ENCODE results near the gene CD8B2.
"Not testable (repeated sequence)": the region's sequence is repeated elsewhere in the genome, so short reads cannot be mapped to it uniquely, and the experiment has no call there.

CD8B2 gene

DNA sequence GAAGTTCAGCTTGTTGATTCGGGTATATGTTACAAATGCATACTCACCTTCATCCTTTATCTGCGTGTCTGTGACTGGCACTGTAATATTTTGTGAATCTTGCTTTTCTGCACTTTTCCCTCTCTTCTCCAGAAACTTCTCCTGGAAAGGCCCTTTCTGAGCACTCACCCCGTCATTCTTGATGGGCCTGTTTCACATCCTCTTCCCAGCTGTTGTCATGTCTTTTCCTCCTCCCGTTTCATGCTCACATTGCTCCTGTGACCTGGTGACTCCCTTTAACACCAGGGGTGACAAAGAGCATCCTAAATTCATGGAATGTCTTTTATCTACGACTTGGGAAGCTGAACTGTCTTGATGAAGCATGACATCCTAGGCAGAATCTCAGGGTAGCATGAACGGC, 65.8 kb downstream of the CD8B2 start:
- no peak for DNase-seq (ENCODE audit: low spot score)

DNA sequence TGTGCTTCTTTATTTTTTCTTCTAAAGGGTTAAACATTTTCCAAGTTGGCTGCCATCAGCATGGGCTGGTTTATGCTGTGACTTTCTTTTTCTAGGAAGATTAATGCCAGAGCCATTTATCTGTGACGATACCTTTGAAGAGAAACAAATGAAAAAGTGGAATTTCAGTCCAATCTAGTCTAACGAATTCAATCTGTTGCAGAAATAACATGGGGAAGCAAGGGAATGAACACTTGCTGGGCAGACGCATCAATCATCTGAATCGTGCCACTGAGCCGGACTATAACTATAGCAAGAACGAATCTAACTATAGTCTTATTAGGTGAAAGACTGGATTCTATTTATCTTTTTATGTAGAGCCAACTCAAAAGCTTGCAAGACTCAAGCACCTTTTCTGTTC, 66.2 kb downstream of the CD8B2 start:
- no peak for DNase-seq (ENCODE audit: low spot score)

DNA sequence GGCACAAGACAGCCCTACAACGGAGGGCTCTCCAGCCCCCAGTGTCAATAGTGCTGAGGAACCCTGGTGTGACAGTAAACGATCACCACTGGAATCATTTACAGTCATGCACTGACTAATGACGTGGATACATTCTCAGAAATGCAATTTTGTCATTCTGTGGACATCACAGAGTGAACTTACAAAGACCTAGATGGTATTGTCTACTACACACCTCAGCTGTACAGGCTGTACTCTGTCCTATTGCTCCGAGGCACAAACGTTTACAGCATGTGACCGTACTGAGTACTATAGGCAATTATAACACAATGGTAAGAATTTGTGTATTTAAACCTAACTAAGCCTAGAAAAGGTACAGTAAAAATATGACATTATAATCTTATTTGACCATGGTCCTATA, 67.2 kb downstream of the CD8B2 start:
- DNase-seq (ENCODE audit: low spot score): no peak

DNA sequence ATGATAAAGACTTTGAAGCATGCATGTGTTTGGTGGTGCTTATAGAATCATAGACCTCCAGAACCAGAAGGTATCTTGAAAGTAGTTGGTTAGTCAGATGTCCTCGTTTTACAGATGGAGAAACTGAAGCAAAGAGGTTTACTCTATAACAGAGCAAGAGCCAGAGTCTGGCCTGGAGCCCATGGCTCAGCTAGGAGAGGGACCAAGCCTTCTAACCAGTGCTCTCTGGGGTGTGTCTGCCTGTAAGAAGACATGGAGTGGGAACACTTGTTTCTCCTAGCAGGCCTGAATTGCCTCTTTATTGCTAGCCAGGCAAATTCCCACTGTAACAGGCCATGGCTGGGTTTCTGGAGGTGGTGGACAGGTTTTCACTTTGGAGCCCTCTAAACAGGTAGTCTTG, 67.9 kb downstream of the CD8B2 start:
- DNase-seq (ENCODE audit: low spot score): no peak

DNA sequence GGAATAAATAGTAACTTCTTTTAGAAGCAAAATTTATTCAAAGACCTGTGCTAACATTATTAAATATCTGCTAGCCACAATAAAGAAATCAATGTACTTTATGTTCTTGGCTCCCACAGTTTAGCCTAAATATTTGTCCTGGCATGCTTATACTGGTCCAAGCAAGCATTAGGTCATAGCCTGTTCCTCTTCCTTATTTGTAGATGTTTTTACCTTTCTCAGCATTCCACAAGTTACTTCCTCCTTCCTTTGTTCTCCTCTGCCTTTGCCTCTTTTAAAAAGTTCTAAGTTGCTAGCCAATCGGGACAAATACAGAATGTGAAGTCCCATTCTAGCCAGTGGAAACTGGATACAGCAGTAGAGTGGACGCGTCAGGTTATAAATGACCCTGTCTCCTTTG, 72.6 kb downstream of the CD8B2 start:
- DNase-seq (ENCODE audit: low spot score): not testable (repeated sequence)

DNA sequence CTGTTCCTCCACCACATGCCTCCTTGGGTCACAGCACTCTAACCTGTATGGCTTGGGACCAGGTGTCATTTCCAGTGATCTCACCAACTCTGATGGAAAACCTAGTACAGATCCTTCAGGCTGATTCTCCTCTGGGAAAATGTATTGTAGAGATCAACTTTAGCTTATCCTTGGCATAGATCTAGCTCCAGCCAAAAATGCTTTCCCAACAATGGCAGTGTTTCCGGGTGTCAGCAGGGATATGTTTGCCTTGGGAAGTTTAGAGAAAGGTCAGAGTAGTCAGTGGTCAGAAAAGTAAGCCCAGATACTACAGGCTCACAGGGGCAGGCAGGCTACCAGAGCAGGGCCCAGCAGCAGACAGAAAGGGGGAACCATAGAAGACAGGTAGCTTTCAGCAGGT, 73.6 kb downstream of the CD8B2 start:
- no peak for DNase-seq (ENCODE audit: low spot score)

DNA sequence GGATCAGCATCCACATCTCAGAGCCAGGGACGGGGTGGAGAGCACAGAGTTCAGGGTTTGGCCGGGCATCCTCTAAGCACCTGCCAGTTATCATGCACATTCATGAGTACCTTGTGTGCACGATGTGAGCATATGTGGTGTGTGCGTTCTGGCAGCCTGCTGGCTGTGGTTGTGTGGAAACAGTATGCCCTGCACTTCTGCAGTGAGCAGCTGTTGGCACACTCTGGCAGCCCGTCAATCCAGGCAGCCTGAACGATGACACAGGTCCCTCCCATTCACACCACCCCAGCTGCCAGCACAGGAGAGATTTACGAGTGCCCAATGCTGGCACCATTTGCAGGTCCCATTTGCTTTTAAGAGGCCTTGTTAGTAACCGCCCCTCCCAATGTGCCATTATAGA, 74.2 kb downstream of the CD8B2 start:
- no peak for DNase-seq (ENCODE audit: low spot score)

DNA sequence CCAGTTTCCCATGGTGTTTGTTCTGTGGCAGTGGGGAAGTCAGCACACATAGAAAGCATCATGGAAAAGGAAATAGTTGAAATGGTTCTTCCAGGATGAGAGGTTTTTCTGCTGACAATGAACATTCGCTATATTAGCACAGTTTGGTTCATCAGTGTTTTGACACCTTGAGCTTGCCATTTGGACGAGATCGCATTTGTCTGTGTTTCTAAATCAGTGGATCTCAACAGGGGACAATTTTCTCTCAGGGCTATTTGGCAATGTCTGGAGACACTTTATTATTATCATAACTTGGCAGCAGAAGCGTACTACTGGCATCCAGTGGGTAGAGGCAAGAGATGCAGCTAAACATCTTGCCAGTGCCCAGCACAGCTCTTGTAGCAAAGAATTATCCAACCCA, 74.6 kb downstream of the CD8B2 start:
- DNase-seq (ENCODE audit: low spot score): no peak

DNA sequence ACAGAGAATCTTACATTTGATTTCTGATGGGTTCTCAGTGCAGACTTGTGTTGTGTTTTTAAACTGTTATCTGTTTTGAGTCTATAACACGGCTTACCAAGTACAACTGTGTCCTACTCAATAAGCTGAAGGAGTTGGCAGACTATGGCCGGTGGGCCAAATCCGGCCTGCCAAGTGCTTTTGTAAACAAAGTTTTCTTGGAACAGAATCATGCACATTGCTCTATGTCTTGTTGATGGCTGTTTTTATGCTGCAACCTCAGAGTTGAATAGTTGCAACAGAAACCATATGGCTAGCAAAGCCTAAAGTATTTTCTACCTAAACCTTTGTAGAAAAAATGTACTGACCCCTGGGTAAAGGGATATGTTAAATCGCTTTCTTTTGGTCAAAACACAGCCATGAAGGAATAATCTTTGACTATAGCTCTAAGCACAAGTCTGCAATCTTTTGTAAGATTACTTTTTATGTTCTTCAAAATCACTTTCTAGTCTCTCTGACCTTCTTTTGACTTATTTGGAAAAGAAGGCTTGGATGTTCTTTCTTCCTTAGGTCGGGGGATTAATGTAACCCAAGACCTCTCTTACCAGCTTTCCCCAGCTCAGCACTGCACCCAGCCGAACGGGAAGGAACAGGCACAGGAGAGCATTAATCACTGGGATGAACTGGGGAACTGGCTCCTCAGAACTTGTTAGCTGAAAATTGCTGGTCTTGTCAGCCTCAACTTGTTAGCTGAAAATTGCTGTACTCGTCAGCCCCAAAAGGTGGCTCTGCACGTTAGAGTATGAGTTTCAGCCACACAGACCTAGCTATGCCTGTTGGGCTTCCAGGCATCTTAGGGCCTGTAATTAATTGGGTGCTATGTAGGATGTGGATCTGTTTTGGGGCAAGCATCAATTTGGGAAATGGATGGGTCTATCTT, 75.4 kb downstream of the CD8B2 start:
- DNase-seq (ENCODE audit: low spot score): no peak

DNA sequence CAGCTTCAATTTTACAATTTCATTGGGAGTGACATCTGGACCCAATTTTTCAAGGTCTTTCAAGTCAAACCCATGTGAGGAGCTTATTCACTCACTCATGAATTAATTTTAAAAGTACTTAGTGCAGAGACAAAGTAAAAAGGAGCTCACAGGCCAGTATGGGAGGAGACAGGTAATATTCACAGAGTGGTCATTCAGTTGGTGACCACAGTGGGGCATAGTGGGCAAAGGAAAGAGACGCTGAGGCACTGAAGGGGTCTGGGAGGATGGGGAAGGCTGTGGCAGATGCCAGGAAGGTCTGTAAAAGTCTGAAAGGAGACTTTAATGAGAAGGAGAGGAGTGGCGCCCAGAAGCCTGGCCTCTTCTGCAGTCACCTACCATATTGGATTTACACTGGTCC, 76.0 kb downstream of the CD8B2 start:
- DNase-seq (ENCODE audit: low spot score): no peak

DNA sequence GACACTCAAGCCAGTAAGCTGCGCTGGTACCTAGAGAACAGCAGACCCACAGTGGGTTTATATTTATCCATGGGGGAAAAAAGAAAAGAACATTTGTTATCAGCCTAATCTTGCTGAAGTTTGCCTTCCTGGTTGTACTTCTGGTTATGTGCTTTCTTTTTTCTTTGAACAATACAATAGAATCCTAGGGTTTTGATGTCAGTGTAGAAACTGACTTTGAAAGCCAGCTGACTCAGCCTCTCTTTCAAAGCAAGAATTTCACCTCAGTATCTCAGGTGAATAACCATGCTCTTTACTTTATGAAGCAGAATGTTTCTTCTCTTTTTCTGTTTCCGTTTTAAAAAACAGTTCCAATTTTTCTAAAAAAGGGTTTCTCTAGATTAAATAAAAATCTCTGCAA, 78.4 kb downstream of the CD8B2 start:
- DNase-seq (ENCODE audit: low spot score): no peak

DNA sequence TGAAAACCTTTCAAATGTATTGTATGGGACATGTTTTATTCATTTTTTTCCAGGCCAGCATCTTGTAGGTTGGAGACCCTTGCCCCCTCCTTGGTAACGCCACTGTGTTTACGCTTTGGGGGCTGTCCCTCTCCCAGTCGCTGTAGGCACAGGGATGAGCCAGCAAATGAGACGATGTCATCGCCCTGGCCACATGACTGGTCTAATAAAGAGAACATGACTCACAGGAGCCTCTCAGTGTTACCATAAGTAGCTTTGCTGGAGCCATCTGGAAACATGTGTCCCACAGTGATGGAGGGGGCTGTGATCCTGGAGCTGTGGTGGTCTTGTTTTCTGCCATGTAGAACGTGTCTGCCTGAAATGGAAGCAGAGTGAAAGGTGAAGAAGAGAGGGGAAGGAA, 78.9 kb downstream of the CD8B2 start:
- DNase-seq (ENCODE audit: low spot score): no peak

DNA sequence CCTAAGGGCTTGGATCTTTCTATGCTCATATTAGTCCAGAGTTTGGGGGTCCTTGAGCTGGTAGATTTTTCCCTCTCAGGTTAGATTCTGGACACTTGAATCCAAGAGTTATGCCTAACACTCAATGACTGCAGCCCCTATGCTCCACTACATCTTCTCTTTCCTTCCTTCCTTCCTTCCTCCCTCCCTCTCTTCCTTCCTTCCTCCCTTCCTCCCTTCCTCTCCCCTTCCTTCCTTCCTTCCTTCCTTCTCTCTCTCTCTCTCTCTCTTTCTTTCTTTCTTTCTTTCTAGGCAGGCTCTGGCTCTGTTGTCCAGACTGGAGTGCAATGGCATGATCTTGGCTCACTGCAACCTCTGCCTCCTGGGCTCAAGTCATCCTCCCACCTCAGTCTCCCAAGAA, 79.3 kb downstream of the CD8B2 start:
- DNase-seq (ENCODE audit: low spot score): not testable (repeated sequence)

DNA sequence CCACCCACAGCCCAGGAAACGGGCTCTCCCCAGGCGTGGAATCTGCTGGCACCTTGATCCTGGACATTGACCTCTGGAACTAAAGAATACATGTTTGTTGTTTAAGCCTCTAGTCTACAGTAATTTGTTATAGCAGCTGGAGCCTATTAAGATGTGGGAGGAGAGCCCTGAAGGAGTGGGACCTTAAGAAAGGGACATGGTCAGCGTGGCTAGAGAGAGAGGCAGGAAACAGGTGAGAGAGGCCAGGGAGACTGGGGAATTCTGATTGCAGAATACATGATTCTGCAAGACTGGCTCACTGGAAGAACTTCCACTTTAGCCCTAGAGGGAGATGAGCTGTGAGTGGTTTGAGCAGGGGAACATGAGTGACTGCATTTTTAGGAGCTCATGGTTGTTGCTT, 83.2 kb downstream of the CD8B2 start:
- DNase-seq (ENCODE audit: low spot score): no peak
